SK-N-SH treated with all-trans-retinoic acid at 6 μM for 48 hours (cell line): Measurements from ENCODE around the gene PPP1R16B.

ENCODE experiments used
- ATAC-seq: fragments of 200-7000 bp; cut with Tn5 transposase; 3 replicates; pipeline ENCODE4 v1.9.1; 2020; ENCODE audit warnings: mild to moderate bottlenecking, moderate library complexity
- ARNTL ChIP-seq: fragments of 450-650 bp; formaldehyde crosslinking; IDR thresholded peaks from 2 replicates; pipeline ENCODE4 v1.5.0; 2020; ENCODE audit warnings: low read depth, mild to moderate bottlenecking, moderate library complexity, borderline replicate concordance
- CREB5 ChIP-seq: fragments of 250-450 bp; sonication (Bioruptor Pico); IDR thresholded peaks from 2 replicates; pipeline ENCODE4 v1.5.1; 2020; ENCODE audit warnings: low read depth, mild to moderate bottlenecking, moderate library complexity
- CSDC2 ChIP-seq: fragments of 250-450 bp; sonication (Bioruptor Pico); IDR thresholded peaks from 2 replicates; pipeline ENCODE4 v1.5.0; 2020; ENCODE audit warnings: mild to moderate bottlenecking, moderate library complexity
- CSRNP3 ChIP-seq: fragments of 250-450 bp; sonication (Bioruptor Pico); IDR thresholded peaks from 2 replicates; pipeline ENCODE4 v1.5.1; 2021; ENCODE audit warnings: mild to moderate bottlenecking, moderate library complexity
- ESRRG ChIP-seq: fragments of 250-450 bp; sonication (Bioruptor Pico); IDR thresholded peaks from 2 replicates; pipeline ENCODE4 v1.6.1; 2021; ENCODE audit warnings: mild to moderate bottlenecking
- GLIS3 ChIP-seq: fragments of 250-450 bp; sonication (Bioruptor Pico); IDR thresholded peaks from 2 replicates; pipeline ENCODE4 v1.5.0; 2020; ENCODE audit warnings: mild to moderate bottlenecking, moderate library complexity
- ISL1 ChIP-seq: fragments of 250-450 bp; sonication (Bioruptor Pico); IDR thresholded peaks from 2 replicates; pipeline ENCODE4 v2.1.2; 2022; ENCODE audit warnings: mild to moderate bottlenecking, moderate library complexity
- OSR1 ChIP-seq: fragments of 250-450 bp; sonication (Bioruptor Pico); IDR thresholded peaks from 2 replicates; pipeline ENCODE4 v1.8.0; 2022; ENCODE audit warnings: moderate library complexity, mild to moderate bottlenecking, inconsistent platforms
- PATZ1 ChIP-seq: fragments of 250-450 bp; sonication (Bioruptor Pico); IDR thresholded peaks from 2 replicates; pipeline ENCODE4 v1.8.0; 2020; ENCODE audit warnings: mild to moderate bottlenecking, moderate library complexity, borderline replicate concordance
- PPARA ChIP-seq: fragments of 250-450 bp; sonication (Bioruptor Pico); IDR thresholded peaks from 2 replicates; pipeline ENCODE4 v1.5.0; 2020; ENCODE audit warnings: mild to moderate bottlenecking, borderline replicate concordance
- RARB ChIP-seq: fragments of 250-450 bp; sonication (Bioruptor Pico); IDR thresholded peaks from 2 replicates; pipeline ENCODE4 v1.8.0; 2021; ENCODE audit warnings: mild to moderate bottlenecking, moderate library complexity
- SNAI2 ChIP-seq: fragments of 250-450 bp; sonication (Bioruptor Pico); IDR thresholded peaks from 2 replicates; pipeline ENCODE4 v1.5.0; 2020; ENCODE audit warnings: mild to moderate bottlenecking, moderate library complexity
- TCF4 ChIP-seq: fragments of 250-450 bp; sonication (Bioruptor Pico); IDR thresholded peaks from 2 replicates; pipeline ENCODE4 v1.8.0; 2021; ENCODE audit warnings: mild to moderate bottlenecking, moderate library complexity, borderline replicate concordance
- TOX ChIP-seq: fragments of 250-450 bp; sonication (Bioruptor Pico); IDR thresholded peaks from 2 replicates; pipeline ENCODE4 v1.8.0; 2021; ENCODE audit warnings: mild to moderate bottlenecking, moderate library complexity, borderline replicate concordance
- TSHZ2 ChIP-seq: fragments of 250-450 bp; sonication (Bioruptor Pico); IDR thresholded peaks from 2 replicates; pipeline ENCODE4 v1.5.0; 2020; ENCODE audit warnings: mild to moderate bottlenecking, moderate library complexity
- ZC3H10 ChIP-seq: fragments of 250-450 bp; sonication (Bioruptor Pico); IDR thresholded peaks from 2 replicates; pipeline ENCODE4 v1.5.1; 2021; ENCODE audit warnings: mild to moderate bottlenecking, moderate library complexity
- ZFP30 ChIP-seq: fragments of 450-650 bp; formaldehyde crosslinking; IDR thresholded peaks from 2 replicates; pipeline ENCODE4 v1.5.0; 2022; ENCODE audit warnings: mild to moderate bottlenecking, moderate library complexity
- ZNF565 ChIP-seq: fragments of 450-650 bp; formaldehyde crosslinking; conservative IDR thresholded peaks from 2 replicates; pipeline ENCODE4 v1.5.0; 2020; ENCODE audit warnings: low read depth, mild to moderate bottlenecking, moderate library complexity
- ZNF8 ChIP-seq: fragments of 450-650 bp; formaldehyde crosslinking; IDR thresholded peaks from 2 replicates; pipeline ENCODE4 v1.5.0; 2020; ENCODE audit warnings: mild to moderate bottlenecking, moderate library complexity

The PPP1R16B gene

GRCh38 chr20:38853759-38854158 lies 48.3 kb downstream of the PPP1R16B start:
- no peak for ATAC-seq
- TF ChIP-seq ARNTL (CRISPR knock-in tag): no peak
- TF ChIP-seq ZNF565: no peak
- TF ChIP-seq SNAI2 (CRISPR knock-in tag): no peak
- no peak for TF ChIP-seq TCF4 (CRISPR knock-in tag)
- no peak for TF ChIP-seq TSHZ2
- no peak for TF ChIP-seq RARB
- no peak for TF ChIP-seq ZNF8 (CRISPR knock-in tag)
- no peak for TF ChIP-seq PPARA
- no peak for TF ChIP-seq TOX (CRISPR knock-in tag)
- no peak for TF ChIP-seq ESRRG (CRISPR knock-in tag)
- TF ChIP-seq ZFP30 (CRISPR knock-in tag): no peak
- TF ChIP-seq CSDC2 (CRISPR knock-in tag): no peak

- TF ChIP-seq TOX (CRISPR knock-in tag) (no peak), ZC3H10 (CRISPR knock-in tag) (no peak), ISL1 (CRISPR knock-in tag) (no peak), TCF4 (CRISPR knock-in tag) (no peak), PPARA (no peak)
- no peak for ATAC-seq
Observed at GRCh38 chr20:38854654-38855066, 49.2 kb downstream of the PPP1R16B start.

- TF ChIP-seq TOX (CRISPR knock-in tag): no peak
- TF ChIP-seq, all 23 proteins: peak for 0
- ATAC-seq: no peak
Observed at GRCh38 chr20:38855356-38855755, 49.9 kb downstream of the PPP1R16B start.

- TF ChIP-seq RARB (no peak), CSRNP3 (no peak), SNAI2 (CRISPR knock-in tag) (no peak), CREB5 (CRISPR knock-in tag) (no peak), PATZ1 (CRISPR knock-in tag) (no peak), ZC3H10 (CRISPR knock-in tag) (no peak), ZNF8 (CRISPR knock-in tag) (no peak), ISL1 (CRISPR knock-in tag) (no peak)
- ATAC-seq: no peak
Observed at GRCh38 chr20:38856570-38856969, 51.1 kb downstream of the PPP1R16B start.

GRCh38 chr20:38857703-38858102 lies 52.2 kb downstream of the PPP1R16B start:
- ATAC-seq: no peak
- TF ChIP-seq ARNTL (CRISPR knock-in tag) (no peak), TOX (CRISPR knock-in tag) (no peak), ZC3H10 (CRISPR knock-in tag) (no peak), TCF4 (CRISPR knock-in tag) (no peak), GLIS3 (CRISPR knock-in tag) (no peak), PATZ1 (CRISPR knock-in tag) (no peak), RARB (no peak), CREB5 (CRISPR knock-in tag) (no peak), SNAI2 (CRISPR knock-in tag) (no peak), OSR1 (CRISPR knock-in tag) (no peak)
